ENCODE results near the gene FASTK.
"Not testable (repeated sequence)": the region's sequence is repeated elsewhere in the genome, so short reads cannot be mapped to it uniquely, and the experiment has no call there.

The FASTK gene

GRCh38 chr7:151027728-151028130, 52.9 kb downstream of the FASTK start:
- not testable (repeated sequence) for DNase-seq (ENCODE audit: low read depth)

DNA sequence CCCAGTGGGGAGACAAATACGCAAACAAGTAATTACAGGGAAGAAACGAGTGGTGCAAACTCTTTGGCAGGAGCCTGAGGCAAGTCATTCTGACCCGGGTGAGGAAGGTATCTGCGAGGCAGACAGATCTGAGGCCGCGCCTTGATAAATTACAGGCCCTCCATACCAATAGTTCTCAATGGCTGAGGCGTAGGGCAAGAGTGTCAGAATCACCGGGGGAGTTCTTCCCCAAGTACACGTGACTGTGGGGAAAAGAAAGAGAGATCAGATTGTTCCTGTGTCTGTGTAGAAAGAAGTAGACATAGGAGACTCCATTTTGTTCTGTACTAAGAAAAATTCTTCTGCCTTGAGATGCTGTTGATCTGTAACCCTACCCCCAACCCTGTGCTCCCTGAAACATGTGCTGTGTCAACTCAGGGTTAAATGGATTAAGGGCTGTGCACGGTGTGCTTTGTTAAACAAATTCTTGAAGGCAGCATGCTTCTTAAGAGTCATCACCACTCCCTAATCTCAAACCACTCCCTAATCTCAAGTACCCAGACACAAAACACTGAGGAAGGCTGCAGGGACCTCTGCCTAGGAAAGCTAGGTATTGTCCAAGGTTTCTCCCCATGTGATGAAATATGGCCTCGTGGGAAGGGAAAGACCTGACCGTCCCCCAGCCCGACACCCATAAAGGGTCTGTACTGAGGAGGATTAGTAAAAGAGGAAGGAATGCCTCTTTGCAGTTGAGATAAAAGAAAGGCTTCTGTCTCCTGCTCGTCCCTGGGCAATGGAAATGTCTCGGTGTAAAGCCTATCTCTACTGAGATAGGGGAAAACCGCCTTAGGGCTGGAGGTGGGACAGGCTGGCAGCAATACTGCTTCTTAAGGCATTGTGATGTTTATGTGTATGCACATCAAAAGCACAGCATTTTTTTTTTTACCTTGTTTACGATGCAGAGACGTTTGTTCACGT, 53.6 kb downstream of the FASTK start:
- not testable (repeated sequence) for DNase-seq (ENCODE audit: low read depth)
